ENCODE measurements around the gene CDA.

The CDA gene

GRCh38 chr1:20618550-20618949 lies 29.7 kb downstream of the CDA start:
- DNase-seq = no peak

- no peak for DNase-seq
Measured at GRCh38 chr1:20619999-20620398, 31.1 kb downstream of the CDA start.

GRCh38 chr1:20621012-20621411 lies 32.1 kb downstream of the CDA start:
- DNase-seq = no peak

GRCh38 chr1:20624709-20625108 lies 35.8 kb downstream of the CDA start:
- DNase-seq = no peak

- no peak for DNase-seq
Measured at GRCh38 chr1:20625176-20626097, 36.5 kb downstream of the CDA start.

GRCh38 chr1:20626098-20626427 lies 37.2 kb downstream of the CDA start:
- no peak for DNase-seq

GRCh38 chr1:20626524-20626923 lies 37.6 kb downstream of the CDA start:
- DNase-seq = no peak

- DNase-seq = no peak
Measured at GRCh38 chr1:20630729-20631128, 41.8 kb downstream of the CDA start.

- no peak for DNase-seq
Measured at GRCh38 chr1:20632386-20632785, 43.5 kb downstream of the CDA start.

- DNase-seq = peak; percentile 46 to 65
Measured at GRCh38 chr1:20633190-20634064, 44.5 kb downstream of the CDA start, which contains the start of gene PINK1. Gene PINK1, plus strand, starts transcription at chr1:20633458. Its CDS starts 91 bp downstream, at chr1:20633549.

- DNase-seq = no peak
Measured at GRCh38 chr1:20634065-20634593, 45.2 kb downstream of the CDA start.

- peak; percentile 26 to 29 for DNase-seq
Measured at GRCh38 chr1:20634594-20635084, 45.7 kb downstream of the CDA start.

GRCh38 chr1:20636785-20637347 lies 48.0 kb downstream of the CDA start:
- no peak for DNase-seq

GRCh38 chr1:20640183-20640597 lies 51.3 kb downstream of the CDA start:
- peak; percentile 31 to 42 for DNase-seq

- DNase-seq = no peak
Measured at GRCh38 chr1:20641975-20642374, 53.1 kb downstream of the CDA start.

- no peak for DNase-seq
Measured at GRCh38 chr1:20643080-20643479, 54.2 kb downstream of the CDA start.

- no peak for DNase-seq
Measured at GRCh38 chr1:20644416-20644815, 55.5 kb downstream of the CDA start.

GRCh38 chr1:20645414-20645813 lies 56.5 kb downstream of the CDA start:
- no peak for DNase-seq

GRCh38 chr1:20648438-20648837 lies 59.5 kb downstream of the CDA start:
- no peak for DNase-seq

- no peak for DNase-seq
Measured at GRCh38 chr1:20648946-20649345, 60.0 kb downstream of the CDA start.

- no peak for DNase-seq
Measured at GRCh38 chr1:20652300-20652699, 63.4 kb downstream of the CDA start.

- no peak for DNase-seq
Measured at GRCh38 chr1:20654104-20654690, 65.3 kb downstream of the CDA start.

- no peak for DNase-seq
Measured at GRCh38 chr1:20657024-20657423, 68.1 kb downstream of the CDA start.
